Activated CD8-positive, alpha-beta memory T cell treated with anti-CD3 and anti-CD28 coated beads, Interleukin-2, amount 10 ng/mL, durations not matched to agents 7 days and 5 days (primary cell): Measurements from ENCODE around the gene SDHB. TPM values are rescaled to one million over a fixed set of nuclear protein-coding genes. Genes with fewer than 3 reads are reported as not detected.

Experiments
- ATAC-seq: fragments of 150-1000 bp; cut with Tn5 transposase; one replicate; pipeline ENCODE4 v1.10.0; 2021; ENCODE audit warnings: moderate library complexity
- CTCF ChIA-PET: fragments of 350-600 bp; sonication (Branson Sonifier 250); formaldehyde crosslinking; loops from one replicate; lab custom pipeline; 2021; ENCODE audit warnings: antibody characterized with exemption; lab: Charles Lee
- DNase-seq: peaks from one replicate; pipeline ENCODE4 v3.0.0-alpha.2; 2020
- H3K27ac Mint-ChIP-seq: one replicate; pipeline ENCODE4 v1.8.0; 2021; ENCODE audit warnings: mild to moderate bottlenecking, mixed read lengths
- H3K27me3 Mint-ChIP-seq: one replicate; pipeline ENCODE4 v1.8.0; 2021; ENCODE audit warnings: mixed read lengths
- H3K36me3 Mint-ChIP-seq: one replicate; pipeline ENCODE4 v1.8.0; 2021; ENCODE audit warnings: mild to moderate bottlenecking, mixed read lengths
- H3K4me1 Mint-ChIP-seq: one replicate; pipeline ENCODE4 v1.8.0; 2021; ENCODE audit warnings: mixed read lengths
- H3K4me3 Mint-ChIP-seq: one replicate; pipeline ENCODE4 v1.8.0; 2021; ENCODE audit warnings: mild to moderate bottlenecking, moderate library complexity, mixed read lengths
- H3K9me3 Mint-ChIP-seq: one replicate; pipeline ENCODE4 v1.8.0; 2022; ENCODE audit warnings: low read depth, mixed read lengths
- total RNA-seq, 2 experiments: library from RNA; stranded (reverse); gene quantifications; one replicate each; pipeline ENCODE4 v1.2.3, GENCODE V29; 2021

SDHB gene
- total RNA-seq, 2 experiments from 2014 or later, result 108 TPM

- H3K36me3 Mint-ChIP-seq, result no peaks in the 10 kb centered on the region
- no peaks in the 10 kb centered on the region for H3K4me1 Mint-ChIP-seq
- no peaks in the 10 kb centered on the region for H3K9me3 Mint-ChIP-seq
- no peaks in the 10 kb centered on the region for H3K27me3 Mint-ChIP-seq
- DNase-seq, result no peak
- no peak for ATAC-seq
- H3K4me3 Mint-ChIP-seq, result no peak overlapping the region
- H3K27ac Mint-ChIP-seq, result no peak overlapping the region
- CTCF ChIA-PET, result no interaction called here
Observed at GRCh38 chr1:17086751-17087150, 32.9 kb upstream of the SDHB start.

- CTCF ChIA-PET, result no interaction called here
- no peak overlapping the region for H3K4me3 Mint-ChIP-seq
- H3K4me1 Mint-ChIP-seq, result no peaks in the 10 kb centered on the region
- ATAC-seq, result no peak
- no peak overlapping the region for H3K27ac Mint-ChIP-seq
- H3K27me3 Mint-ChIP-seq, result no peaks in the 10 kb centered on the region
- H3K9me3 Mint-ChIP-seq, result no peaks in the 10 kb centered on the region
- no peaks in the 10 kb centered on the region for H3K36me3 Mint-ChIP-seq
- DNase-seq, result no peak
Observed at GRCh38 chr1:17084787-17085186, 31.0 kb upstream of the SDHB start.

- no peaks in the 10 kb centered on the region for H3K27me3 Mint-ChIP-seq
- CTCF ChIA-PET, result no interaction called here
- no peak overlapping the region for H3K27ac Mint-ChIP-seq
- no peaks in the 10 kb centered on the region for H3K9me3 Mint-ChIP-seq
- no peak overlapping the region for H3K4me3 Mint-ChIP-seq
- H3K4me1 Mint-ChIP-seq, result no peaks in the 10 kb centered on the region
- ATAC-seq (no peak), DNase-seq (no peak)
- H3K36me3 Mint-ChIP-seq, result no peaks in the 10 kb centered on the region
Observed at GRCh38 chr1:17082761-17083160, 28.9 kb upstream of the SDHB start.

DNA sequence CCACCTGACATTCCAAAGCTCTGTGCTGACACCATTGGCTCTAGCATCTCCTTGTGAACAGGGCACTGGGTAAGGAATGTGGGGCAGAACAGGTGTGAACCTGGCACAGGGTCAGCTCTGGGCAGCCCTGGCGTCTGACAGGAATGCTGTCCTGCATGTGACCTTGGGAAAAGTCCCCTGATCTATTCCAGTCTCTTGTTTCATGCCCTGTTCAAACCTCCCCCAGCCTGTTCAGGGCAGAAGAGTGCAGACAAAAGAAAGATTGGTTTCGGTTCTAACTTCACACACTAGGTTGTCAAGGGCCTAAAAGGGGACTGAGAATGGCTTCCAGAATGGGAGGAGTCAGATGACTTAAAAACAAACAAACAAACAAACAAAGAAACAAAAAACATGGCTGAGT is 27.6 kb upstream of the SDHB start:
- Mint-ChIP-seq H3K4me3 (no peak overlapping the region), H3K36me3 (no peaks in the 10 kb centered on the region), H3K27ac (no peak overlapping the region), H3K9me3 (no peaks in the 10 kb centered on the region), H3K27me3 (no peaks in the 10 kb centered on the region), H3K4me1 (peaks cover 2% of the 10 kb centered on the region)
- ATAC-seq, result no peak
- DNase-seq, result no peak
- CTCF ChIA-PET, result no interaction called here

- ATAC-seq (no peak), DNase-seq (no peak)
- no peak overlapping the region for H3K4me3 Mint-ChIP-seq
- no peaks in the 10 kb centered on the region for H3K9me3 Mint-ChIP-seq
- peaks cover 2% of the 10 kb centered on the region for H3K4me1 Mint-ChIP-seq
- CTCF ChIA-PET, result no interaction called here
- H3K36me3 Mint-ChIP-seq, result no peaks in the 10 kb centered on the region
- H3K27me3 Mint-ChIP-seq, result no peaks in the 10 kb centered on the region
- no peak overlapping the region for H3K27ac Mint-ChIP-seq
Observed at GRCh38 chr1:17080880-17081279, 27.0 kb upstream of the SDHB start.

- Mint-ChIP-seq H3K27me3 (no peaks in the 10 kb centered on the region), H3K36me3 (no peaks in the 10 kb centered on the region), H3K9me3 (no peaks in the 10 kb centered on the region), H3K4me1 (peaks cover 2% of the 10 kb centered on the region), H3K27ac (no peak overlapping the region), H3K4me3 (no peak overlapping the region)
- ATAC-seq (no peak), DNase-seq (no peak)
- CTCF ChIA-PET, result no interaction called here
Observed at GRCh38 chr1:17080085-17080759, 26.4 kb upstream of the SDHB start.

- Mint-ChIP-seq H3K36me3 (no peaks in the 10 kb centered on the region), H3K9me3 (no peaks in the 10 kb centered on the region), H3K4me1 (peaks cover 4% of the 10 kb centered on the region), H3K4me3 (no peak overlapping the region), H3K27me3 (no peaks in the 10 kb centered on the region), H3K27ac (no peak overlapping the region)
- ATAC-seq, result no peak
- no peak for DNase-seq
- CTCF ChIA-PET, result no interaction called here
Observed at GRCh38 chr1:17078991-17079868, 25.4 kb upstream of the SDHB start.

DNA sequence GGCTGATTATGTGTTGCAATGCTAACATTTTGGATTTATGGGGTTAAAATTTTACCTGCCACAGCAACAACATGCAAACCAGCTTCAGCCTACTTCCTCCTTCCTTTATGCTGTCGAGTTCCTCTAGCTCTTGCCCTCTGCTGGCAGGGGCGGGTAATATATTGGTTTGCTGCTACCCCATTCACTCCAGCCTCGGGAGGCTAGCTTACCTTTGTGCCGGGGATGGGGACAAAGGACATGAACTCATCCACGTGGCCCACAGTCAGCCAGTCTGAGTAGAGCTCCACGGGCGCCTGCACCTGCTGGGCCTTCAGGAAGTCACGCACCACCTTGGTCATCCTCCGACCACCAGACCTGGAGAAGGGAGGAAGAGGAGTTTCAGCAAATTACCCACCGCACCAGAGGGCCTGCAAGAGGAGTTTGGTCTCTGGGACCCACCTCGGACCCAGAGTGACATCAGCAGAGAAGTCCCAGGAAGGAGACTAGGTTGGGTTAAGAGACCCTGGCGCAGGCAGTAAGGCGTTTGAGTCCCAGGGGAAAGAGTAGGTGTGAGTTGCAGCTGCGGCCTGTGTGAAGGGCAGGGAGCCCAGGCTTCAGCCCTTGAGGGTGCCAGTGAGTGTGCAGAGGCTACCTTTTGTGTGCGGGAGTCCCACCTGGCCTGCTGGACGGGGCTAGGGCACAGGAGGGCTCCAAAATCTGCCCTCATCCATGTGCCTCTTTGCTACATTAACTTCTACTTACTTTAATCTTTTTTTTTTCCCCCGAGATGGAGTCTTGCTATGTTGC is 21.8 kb upstream of the SDHB start:
- peaks cover 4% of the 10 kb centered on the region for H3K4me1 Mint-ChIP-seq
- H3K9me3 Mint-ChIP-seq, result no peaks in the 10 kb centered on the region
- peak; percentile 70 for ATAC-seq
- no peak overlapping the region for H3K4me3 Mint-ChIP-seq
- CTCF ChIA-PET, result interaction anchor here (0.6 to 2.0 kb wide), 14 partner anchors 9 to 162 kb away, joined by 3 to 9 read pairs (median 4); no protein-coding TSS in a partner anchor
- H3K36me3 Mint-ChIP-seq, result no peaks in the 10 kb centered on the region
- H3K27ac Mint-ChIP-seq, result no peak overlapping the region
- DNase-seq, result peak; percentile 62
- H3K27me3 Mint-ChIP-seq, result peaks cover 3% of the 10 kb centered on the region

DNA sequence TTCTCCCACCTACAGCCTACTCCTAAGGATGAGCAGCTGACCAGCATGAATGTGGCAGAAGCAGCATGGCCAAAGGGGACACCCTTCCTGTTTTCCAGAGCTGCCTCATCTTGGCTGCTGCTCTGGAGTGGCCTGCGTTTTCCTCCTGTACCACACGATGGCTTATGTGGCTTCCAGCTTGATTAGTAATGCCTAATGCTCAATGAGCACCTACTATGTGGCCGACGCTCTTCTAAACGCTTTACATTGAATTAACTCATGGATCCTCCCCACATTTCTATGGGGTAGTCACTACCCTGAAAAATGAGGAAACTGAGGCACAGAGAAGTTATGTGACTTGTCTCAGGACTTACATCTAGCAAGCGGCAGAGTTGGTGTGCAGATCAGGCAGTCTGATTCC is 18.0 kb upstream of the SDHB start:
- no peaks in the 10 kb centered on the region for H3K36me3 Mint-ChIP-seq
- H3K9me3 Mint-ChIP-seq, result no peaks in the 10 kb centered on the region
- no peak overlapping the region for H3K4me3 Mint-ChIP-seq
- H3K27ac Mint-ChIP-seq, result no peak overlapping the region
- DNase-seq (no peak), ATAC-seq (no peak)
- peaks cover 2% of the 10 kb centered on the region for H3K4me1 Mint-ChIP-seq
- CTCF ChIA-PET, result interaction anchor here (1.3 kb wide), 1 partner anchor 12 kb away, joined by 4 read pairs; no protein-coding TSS in a partner anchor
- H3K27me3 Mint-ChIP-seq, result peaks cover 3% of the 10 kb centered on the region

GRCh38 chr1:17070163-17070525 is 16.3 kb upstream of the SDHB start:
- Mint-ChIP-seq H3K36me3 (no peaks in the 10 kb centered on the region), H3K27me3 (peaks cover 3% of the 10 kb centered on the region), H3K4me1 (peaks cover 2% of the 10 kb centered on the region), H3K27ac (no peak overlapping the region), H3K4me3 (no peak overlapping the region), H3K9me3 (no peaks in the 10 kb centered on the region)
- ATAC-seq (no peak), DNase-seq (no peak)
- CTCF ChIA-PET, result no interaction called here

- Mint-ChIP-seq H3K27ac (no peak overlapping the region), H3K4me1 (no peaks in the 10 kb centered on the region), H3K27me3 (peaks cover 3% of the 10 kb centered on the region), H3K4me3 (no peak overlapping the region), H3K9me3 (no peaks in the 10 kb centered on the region), H3K36me3 (no peaks in the 10 kb centered on the region)
- DNase-seq (no peak), ATAC-seq (no peak)
- CTCF ChIA-PET, result no interaction called here
Observed at GRCh38 chr1:17069452-17070162, 15.8 kb upstream of the SDHB start.

DNA sequence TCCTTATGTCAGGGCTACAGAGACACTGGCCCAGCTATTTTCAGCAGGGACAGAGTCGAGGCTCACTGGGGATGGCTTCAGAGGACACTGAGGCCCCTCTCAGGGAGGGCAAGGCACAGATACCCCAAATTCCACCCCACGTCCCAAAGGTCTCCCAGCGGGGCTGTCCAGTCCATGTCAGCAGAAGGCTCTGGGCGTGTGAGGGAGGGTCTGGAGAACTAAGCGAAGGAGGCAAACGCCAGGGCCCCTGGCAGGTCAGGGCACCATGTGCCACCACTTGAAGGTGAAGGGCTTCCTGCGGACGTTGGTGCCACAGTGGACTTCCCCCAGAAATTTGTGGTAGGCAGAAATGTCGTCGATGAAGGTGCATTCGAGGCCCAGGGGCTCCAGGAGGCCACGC is 15.0 kb upstream of the SDHB start:
- no peaks in the 10 kb centered on the region for H3K4me1 Mint-ChIP-seq

More for the DNA sequence above, 15.0 kb upstream of the SDHB start:
- Mint-ChIP-seq H3K27ac (no peak overlapping the region), H3K36me3 (peaks cover 3% of the 10 kb centered on the region), H3K27me3 (peaks cover 3% of the 10 kb centered on the region), H3K9me3 (no peaks in the 10 kb centered on the region), H3K4me3 (no peak overlapping the region)
- DNase-seq, result no peak
- CTCF ChIA-PET, result no interaction called here
- no peak for ATAC-seq
